HCT116 (cell line): ENCODE data around the gene SUSD3. TPM values are rescaled to one million over a fixed set of nuclear protein-coding genes. Genes with fewer than 3 reads are reported as not detected.

Experiments
- ATAC-seq: fragments of 200-7000 bp; cut with Tn5 transposase; 2 replicates; pipeline ENCODE4 v1.9.1; 2020; ENCODE audit warnings: mild to moderate bottlenecking, moderate library complexity
- BruUV-seq: library from RNA; stranded (reverse); fragments of 400-500 nt; replicated peaks from 2 replicates; lab custom pipeline; 2021; lab: Mats Ljungman, UMichigan
- CTCF ChIA-PET: fragments of 300-600 bp; sonication (Branson Sonifier 250); formaldehyde crosslinking; loops from one replicate; lab custom pipeline; 2021; ENCODE audit warnings: antibody characterized with exemption; lab: Charles Lee
- POLR2A ChIA-PET: fragments of 300-600, 350-600 bp; sonication (Branson Sonifier 250); formaldehyde crosslinking; loops from one replicate; lab custom pipeline; 2021; ENCODE audit warnings: antibody characterized with exemption; lab: Charles Lee
- RAD21 ChIA-PET, 2 experiments: fragments of 300-600 bp; sonication (Branson Sonifier 250); formaldehyde crosslinking; loops; one replicate each; lab custom pipeline; 2023; ENCODE audit warnings: low total read pairs in 2 of 2; ENCODE audit not compliant: uncharacterized antibody in 2 of 2, unreplicated experiment in 2 of 2, low non-redundant PET in 1 of 2; lab: Charles Lee
- DNase-seq: peaks from one replicate; pipeline ENCODE4 v3.0.0-alpha.2; 2010; ENCODE audit warnings: low read depth, low spot score
- H2AFZ ChIP-seq: fragments of 200-600 bp; shearing (Covaris generic), sonication (generic); 2 replicates; pipeline ENCODE4 v1.6.1; 2017; ENCODE audit warnings: low read depth, mixed run types, mixed read lengths, antibody characterized with exemption, low read length; ENCODE audit not compliant: poor library complexity, severe bottlenecking
- H3K27ac ChIP-seq: 2 replicates; pipeline ENCODE4 v1.5.1; 2012; ENCODE audit warnings: low read depth, low read length
- H3K27me3 ChIP-seq: fragments of 200-600 bp; sonication (generic); 2 replicates; pipeline ENCODE4 v1.6.1; 2016; ENCODE audit warnings: mixed run types, low read length, mixed read lengths; ENCODE audit not compliant: insufficient read depth
- H3K36me3 ChIP-seq, 2 experiments: fragments of 200-500 bp in 1 of 2; fragments of 200-600 bp in 1 of 2; sonication (Bioruptor generic) in 1 of 2; sonication (generic) in 1 of 2; 2 replicates each; pipeline versions ENCODE4 v1.5.1 to v1.6.1; 2014 to 2016; ENCODE audit warnings: low read length in 2 of 2, inconsistent platforms in 1 of 2, mixed read lengths in 1 of 2, mixed run types in 1 of 2; ENCODE audit not compliant: insufficient read depth in 2 of 2, control insufficient read depth in 1 of 2
- H3K4me1 ChIP-seq, 2 experiments: fragments of 200-600 bp in 1 of 2; sonication (generic) in 1 of 2; 2 replicates each; pipeline versions ENCODE4 v1.5.1 to v1.6.1; 2012 to 2017; ENCODE audit warnings: low read length in 2 of 2, inconsistent platforms in 1 of 2, mild to moderate bottlenecking in 1 of 2, mixed read lengths in 1 of 2, mixed run types in 1 of 2, moderate library complexity in 1 of 2; ENCODE audit not compliant: insufficient read depth in 2 of 2, control insufficient read depth in 1 of 2
- H3K4me2 ChIP-seq: fragments of 200-600 bp; sonication (generic); 2 replicates; pipeline ENCODE4 v1.6.1; 2017; ENCODE audit warnings: mixed run types, low read length, mixed read lengths
- H3K4me3 ChIP-seq, 2 experiments: fragments of 200-600 bp in 1 of 2; sonication (generic) in 1 of 2; replicated peaks in 1 of 2; 2 replicates each; pipeline ENCODE4 v1.5.1; 2011 to 2016; ENCODE audit warnings: low read length in 2 of 2, control low read depth in 1 of 2, low read depth in 1 of 2, mild to moderate bottlenecking in 1 of 2, mixed read lengths in 1 of 2, mixed run types in 1 of 2
- H3K79me2 ChIP-seq: fragments of 200-600 bp; sonication (generic); 2 replicates; pipeline ENCODE4 v1.6.1; 2017; ENCODE audit warnings: mild to moderate bottlenecking, mixed run types, low read length, moderate library complexity, mixed read lengths; ENCODE audit not compliant: insufficient read depth
- H3K9ac ChIP-seq: fragments of 200-600 bp; sonication (generic); 2 replicates; pipeline ENCODE4 v1.6.1; 2016; ENCODE audit warnings: low read length, mixed read lengths
- H3K9me2 ChIP-seq: fragments of 200-600 bp; sonication (generic), shearing (Covaris generic); 2 replicates; pipeline ENCODE4 v1.6.1; 2017; ENCODE audit warnings: mixed run types, mild to moderate bottlenecking, moderate library complexity; ENCODE audit not compliant: insufficient read depth
- H3K9me3 ChIP-seq, 2 experiments: fragments of 200-500 bp in 1 of 2; fragments of 200-600 bp in 1 of 2; sonication (Bioruptor generic) in 1 of 2; sonication (generic) in 1 of 2; 2 replicates each; pipeline ENCODE4 v1.6.1; 2014 to 2017; ENCODE audit warnings: low read length in 2 of 2, mixed read lengths in 2 of 2, inconsistent platforms in 1 of 2, low read depth in 1 of 2, mild to moderate bottlenecking in 1 of 2, mixed run types in 1 of 2, moderate library complexity in 1 of 2; ENCODE audit not compliant: control insufficient read depth in 1 of 2, insufficient read depth in 1 of 2
- H4K20me1 ChIP-seq: fragments of 200-600 bp; sonication (generic), shearing (Covaris generic); 2 replicates; pipeline ENCODE4 v1.6.1; 2017; ENCODE audit warnings: mixed run types, mild to moderate bottlenecking, moderate library complexity; ENCODE audit not compliant: insufficient read depth
- CBX3 ChIP-seq: IDR thresholded peaks from 2 replicates; pipeline ENCODE4 v1.6.1; 2012; ENCODE audit warnings: low read depth
- CEBPB ChIP-seq: IDR thresholded peaks from 2 replicates; pipeline ENCODE4 v1.6.1; 2012; ENCODE audit warnings: low read depth
- CTCF ChIP-seq, 3 experiments: fragments of 200-600 bp in 1 of 3; sonication (generic) in 1 of 3; IDR thresholded peaks in 2 of 3; conservative IDR thresholded peaks in 1 of 3; 2 replicates each; pipeline ENCODE4 v1.5.1; 2012 to 2017; ENCODE audit warnings: low read depth in 2 of 3, low read length in 2 of 3, antibody characterized with exemption in 1 of 3, borderline replicate concordance in 1 of 3, control low read depth in 1 of 3, mild to moderate bottlenecking in 1 of 3, mixed read lengths in 1 of 3, mixed run types in 1 of 3, moderate library complexity in 1 of 3; ENCODE audit not compliant: insufficient read depth in 1 of 3
- EGR1 ChIP-seq: IDR thresholded peaks from 2 replicates; pipeline ENCODE4 v1.6.1; 2012; ENCODE audit warnings: low read depth
- ELF1 ChIP-seq: IDR thresholded peaks from 2 replicates; pipeline ENCODE4 v1.6.1; 2012; ENCODE audit warnings: low read depth, borderline replicate concordance
- EZH2 ChIP-seq: fragments of 200-600 bp; sonication (generic); IDR thresholded peaks from 2 replicates; pipeline ENCODE4 v1.6.1; 2017; ENCODE audit warnings: antibody characterized with exemption, mixed run types
- POLR2A ChIP-seq: IDR thresholded peaks from 2 replicates; pipeline ENCODE4 v1.7.0; 2011; ENCODE audit warnings: borderline replicate concordance; ENCODE audit not compliant: insufficient read depth, insufficient read length; ENCODE audit errors: extremely low read depth
- POLR2AphosphoS5 ChIP-seq: IDR thresholded peaks from 2 replicates; pipeline ENCODE4 v1.6.1; 2011; ENCODE audit warnings: mild to moderate bottlenecking, low read depth, low read length, moderate library complexity
- RAD21 ChIP-seq: IDR thresholded peaks from 2 replicates; pipeline ENCODE4 v1.6.1; 2012; ENCODE audit warnings: low read depth, mild to moderate bottlenecking
- SIN3A ChIP-seq: IDR thresholded peaks from 2 replicates; pipeline ENCODE4 v1.6.1; 2012; ENCODE audit warnings: low read depth
- SRF ChIP-seq: IDR thresholded peaks from 2 replicates; pipeline ENCODE4 v1.6.1; 2012; ENCODE audit warnings: low read depth
- TCF7L2 ChIP-seq: IDR thresholded peaks from 2 replicates; pipeline ENCODE4 v1.7.0; 2011; ENCODE audit warnings: borderline replicate concordance, inconsistent platforms; ENCODE audit not compliant: insufficient read depth, insufficient read length; ENCODE audit errors: extremely low read depth
- YY1 ChIP-seq: IDR thresholded peaks from 2 replicates; pipeline ENCODE4 v1.6.1; 2011; ENCODE audit warnings: low read length, low read depth, moderate library complexity, mild to moderate bottlenecking; ENCODE audit not compliant: insufficient replicate concordance; ENCODE audit errors: extremely low read depth
- ZBTB33 ChIP-seq: IDR thresholded peaks from 2 replicates; pipeline ENCODE4 v1.6.1; 2011; ENCODE audit warnings: mild to moderate bottlenecking, low read length, moderate library complexity; ENCODE audit not compliant: insufficient replicate concordance; ENCODE audit errors: extremely low read depth
- ZNF274 ChIP-seq: fragments of 200-500 bp; sonication (Bioruptor generic); IDR thresholded peaks from 2 replicates; pipeline ENCODE4 v1.6.1; 2014; ENCODE audit warnings: mild to moderate bottlenecking, low read depth, low read length, inconsistent platforms
- intact Hi-C: fragments of 100-400 bp; cut with micrococcal nuclease; formaldehyde crosslinking; loops from 2 replicates; pipeline ENCODE4 v1.10.0; 2022
- total RNA-seq: library from RNA; stranded (reverse); gene quantifications from one replicate; pipeline ENCODE4 v1.2.1, GENCODE V29; 2021; ENCODE audit not compliant: unreplicated experiment
- TF ChIP-seq, protein P1 (sequence below): IDR thresholded peaks from 2 replicates; pipeline ENCODE4 v1.6.1; 2012
- TF ChIP-seq, protein P2 (sequence below): IDR thresholded peaks from 2 replicates; pipeline ENCODE4 v1.6.1; 2012

Gene SUSD3
- total RNA-seq, 1 experiment from 2014 or later, result 11.3 TPM

- no peaks in the 10 kb centered on the region for H3K27me3 ChIP-seq
- BruUV-seq, result no TSS peak
- H2AFZ ChIP-seq, result no peak overlapping the region
- ChIA-PET RAD21 (no interaction called here), POLR2A (no interaction called here), CTCF (no interaction called here)
- H3K4me3 ChIP-seq, result no peak overlapping the region
- H3K79me2 ChIP-seq, result no peaks in the 10 kb centered on the region
- ATAC-seq (no peak), DNase-seq (no peak)
- no peaks in the 10 kb centered on the region for H3K9me3 ChIP-seq
- H3K9me2 ChIP-seq, result no peaks in the 10 kb centered on the region
- intact Hi-C loops, result no loop called here
- H3K4me2 ChIP-seq, result no peak overlapping the region
- H4K20me1 ChIP-seq, result no peaks in the 10 kb centered on the region
- no peak overlapping the region for H3K27ac ChIP-seq
- no peak for TF ChIP-seq POLR2A
- TF ChIP-seq CBX3, result no peak
- no peak for TF ChIP-seq TCF7L2
- no peaks in the 10 kb centered on the region for H3K4me1 ChIP-seq
- H3K9ac ChIP-seq, result no peak overlapping the region
- H3K36me3 ChIP-seq, result no peaks in the 10 kb centered on the region
These were observed 8.3 kb upstream of the SUSD3 start for GRCh38 chr9:93050231-93050630.

GRCh38 chr9:93051680-93052089 lies 6.8 kb upstream of the SUSD3 start:
- H3K4me3 ChIP-seq, result no peak overlapping the region
- POLR2A ChIA-PET, result no interaction called here
- no peak overlapping the region for H3K9ac ChIP-seq
- RAD21 ChIA-PET, result no interaction called here
- H3K36me3 ChIP-seq, result no peaks in the 10 kb centered on the region
- no peaks in the 10 kb centered on the region for H3K9me3 ChIP-seq
- no peak overlapping the region for H3K27ac ChIP-seq
- DNase-seq (no peak), ATAC-seq (no peak)
- H2AFZ ChIP-seq, result no peak overlapping the region
- BruUV-seq, result no TSS peak
- H3K4me1 ChIP-seq, result no peaks in the 10 kb centered on the region
- no peak overlapping the region for H3K4me2 ChIP-seq
- no peaks in the 10 kb centered on the region for H3K9me2 ChIP-seq
- CTCF ChIA-PET, result no interaction called here
- intact Hi-C loops, result no loop called here
- H3K79me2 ChIP-seq, result no peaks in the 10 kb centered on the region
- H4K20me1 ChIP-seq, result no peaks in the 10 kb centered on the region
- no peaks in the 10 kb centered on the region for H3K27me3 ChIP-seq
- TF ChIP-seq ZBTB33, result no peak
- no peak for TF ChIP-seq RAD21
- TF ChIP-seq CEBPB, result no peak
- no peak for TF ChIP-seq SIN3A
- TF ChIP-seq ELF1, result no peak
- TF ChIP-seq YY1, result no peak
- TF ChIP-seq EZH2, result no peak
- TF ChIP-seq, protein P1, sequence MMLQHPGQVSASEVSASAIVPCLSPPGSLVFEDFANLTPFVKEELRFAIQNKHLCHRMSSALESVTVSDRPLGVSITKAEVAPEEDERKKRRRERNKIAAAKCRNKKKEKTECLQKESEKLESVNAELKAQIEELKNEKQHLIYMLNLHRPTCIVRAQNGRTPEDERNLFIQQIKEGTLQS, result no peak
- no peak for TF ChIP-seq ZNF274
- TF ChIP-seq TCF7L2, result no peak
- TF ChIP-seq, protein P2, sequence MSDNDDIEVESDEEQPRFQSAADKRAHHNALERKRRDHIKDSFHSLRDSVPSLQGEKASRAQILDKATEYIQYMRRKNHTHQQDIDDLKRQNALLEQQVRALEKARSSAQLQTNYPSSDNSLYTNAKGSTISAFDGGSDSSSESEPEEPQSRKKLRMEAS, result no peak
- TF ChIP-seq POLR2AphosphoS5, result no peak
- TF ChIP-seq CTCF (IDR thresholded peaks at IDR 0.05 in 2 of 3, conservative IDR thresholded peaks at IDR 0.05 in 1 of 3; ENCODE audit: borderline replicate concordance in 1 of 3, insufficient read depth in 1 of 3, low read depth in 2 of 3, low read length in 2 of 3), result no peak
- TF ChIP-seq POLR2A, result no peak
- TF ChIP-seq EGR1, result no peak
- no peak for TF ChIP-seq SRF
